GM19240 (cell line): ENCODE results near the gene BCL10.

Source experiments
- DNase-seq: peaks from one replicate; pipeline ENCODE4 v3.0.0; 2011; ENCODE audit warnings: low spot score; ENCODE audit not compliant: insufficient read length

Gene BCL10

GRCh38 chr1:85300140-85300539 is 23.7 kb upstream of the BCL10 start:
- DNase-seq = no peak

- DNase-seq = no peak
Observed at GRCh38 chr1:85297855-85298629, 21.6 kb upstream of the BCL10 start.

- DNase-seq = no peak
Observed at GRCh38 chr1:85297538-85297854, 21.1 kb upstream of the BCL10 start.

- no peak for DNase-seq
Observed at GRCh38 chr1:85296980-85297379, 20.5 kb upstream of the BCL10 start.

GRCh38 chr1:85295654-85296053 is 19.2 kb upstream of the BCL10 start:
- no peak for DNase-seq

GRCh38 chr1:85295006-85295431 is 18.6 kb upstream of the BCL10 start:
- no peak for DNase-seq

GRCh38 chr1:85290826-85291225 is 14.4 kb upstream of the BCL10 start:
- no peak for DNase-seq

GRCh38 chr1:85289848-85290335 is 13.5 kb upstream of the BCL10 start:
- no peak for DNase-seq

- DNase-seq = no peak
Observed at GRCh38 chr1:85289207-85289847, 12.9 kb upstream of the BCL10 start.

GRCh38 chr1:85284202-85284601 is 7.8 kb upstream of the BCL10 start:
- no peak for DNase-seq

- DNase-seq = no peak
Observed at GRCh38 chr1:85283475-85284199, 7.2 kb upstream of the BCL10 start.

GRCh38 chr1:85282424-85282823 is 6.0 kb upstream of the BCL10 start:
- no peak for DNase-seq

GRCh38 chr1:85280636-85281035 is 4.2 kb upstream of the BCL10 start:
- no peak for DNase-seq

- DNase-seq = no peak
Observed at GRCh38 chr1:85279458-85280080, 3.1 kb upstream of the BCL10 start.

GRCh38 chr1:85278853-85279314 is 2.5 kb upstream of the BCL10 start:
- DNase-seq = no peak

- DNase-seq = no peak
Observed at GRCh38 chr1:85277802-85278201, 1.4 kb upstream of the BCL10 start.

- DNase-seq = no peak
Observed at GRCh38 chr1:85276978-85277639, 677 bp upstream of the BCL10 start.

GRCh38 chr1:85275701-85276214 is 674 bp downstream of the BCL10 start:
- no peak for DNase-seq

- DNase-seq = no peak
Observed at GRCh38 chr1:85274969-85275453, 1.4 kb downstream of the BCL10 start.

GRCh38 chr1:85273397-85273796 is 3.0 kb downstream of the BCL10 start:
- no peak for DNase-seq
